ENCODE measurements around the gene PRDM8.

Gene PRDM8

GRCh38 chr4:80183250-80184052 is 13.9 kb upstream of the PRDM8 start:
- DNase-seq (ENCODE audit: low read depth), result no peak

GRCh38 chr4:80184053-80184824 is 13.1 kb upstream of the PRDM8 start:
- DNase-seq (ENCODE audit: low read depth), result no peak

- no peak for DNase-seq (ENCODE audit: low read depth)
Observed at GRCh38 chr4:80184825-80185756, 12.2 kb upstream of the PRDM8 start.

GRCh38 chr4:80185787-80186548 is 11.3 kb upstream of the PRDM8 start:
- DNase-seq (ENCODE audit: low read depth), result no peak

- no peak for DNase-seq (ENCODE audit: low read depth)
Observed at GRCh38 chr4:80186676-80187075, 10.6 kb upstream of the PRDM8 start.

- no peak for DNase-seq (ENCODE audit: low read depth)
Observed at GRCh38 chr4:80187677-80188076, 9.6 kb upstream of the PRDM8 start.

GRCh38 chr4:80188457-80188800 is 8.9 kb upstream of the PRDM8 start:
- no peak for DNase-seq (ENCODE audit: low read depth)

GRCh38 chr4:80188801-80189458 is 8.4 kb upstream of the PRDM8 start:
- no peak for DNase-seq (ENCODE audit: low read depth)

- no peak for DNase-seq (ENCODE audit: low read depth)
Observed at GRCh38 chr4:80189581-80189955, 7.7 kb upstream of the PRDM8 start.

GRCh38 chr4:80189956-80190677 is 7.2 kb upstream of the PRDM8 start:
- no peak for DNase-seq (ENCODE audit: low read depth)

GRCh38 chr4:80192252-80192866 is 4.9 kb upstream of the PRDM8 start:
- DNase-seq (ENCODE audit: low read depth), result no peak

- no peak for DNase-seq (ENCODE audit: low read depth)
Observed at GRCh38 chr4:80192937-80193336, 4.4 kb upstream of the PRDM8 start.

- no peak for DNase-seq (ENCODE audit: low read depth)
Observed at GRCh38 chr4:80195441-80196140, 1.7 kb upstream of the PRDM8 start.

GRCh38 chr4:80196259-80196921 is 913 bp upstream of the PRDM8 start:
- DNase-seq (ENCODE audit: low read depth), result no peak

- DNase-seq (ENCODE audit: low read depth), result no peak
Observed at GRCh38 chr4:80197601-80198440, 518 bp downstream of the PRDM8 start.

- DNase-seq (ENCODE audit: low read depth), result no peak
Observed at GRCh38 chr4:80198441-80198837, 1.1 kb downstream of the PRDM8 start.

- DNase-seq (ENCODE audit: low read depth), result no peak
Observed at GRCh38 chr4:80199004-80199560, 1.8 kb downstream of the PRDM8 start.

GRCh38 chr4:80199947-80200346 is 2.6 kb downstream of the PRDM8 start:
- no peak for DNase-seq (ENCODE audit: low read depth)

All from HS-27A (cell line).